Lower leg skin (tissue), 4 donors: ENCODE results near the gene TAF1. TPM values are rescaled to one million over a fixed set of nuclear protein-coding genes. Genes with fewer than 3 reads are reported as not detected.
"Not testable (repeated sequence)": the region's sequence is repeated elsewhere in the genome, so short reads cannot be mapped to it uniquely, and the experiment has no call there.

Source experiments
- DNase-seq, 2 donors: peaks; one replicate each; pipeline ENCODE4 v3.0.0-alpha.2; 2019; ENCODE audit warnings: low spot score in 2 of 2
- H3K4me3 ChIP-seq: fragments of 200-600 bp; sonication (generic); 2 replicates; pipeline ENCODE4 v1.5.1; 2017; ENCODE audit warnings: mild to moderate bottlenecking, low read depth; ENCODE audit not compliant: poor library complexity, severe bottlenecking
- POLR2A ChIP-seq, 2 donors: fragments of 450-650 bp; IDR thresholded peaks; one replicate each; pipeline ENCODE4 v1.6.1; 2016 to 2017; ENCODE audit warnings: antibody characterized with exemption in 2 of 2, mild to moderate bottlenecking in 1 of 2, moderate library complexity in 1 of 2
- WGBS, 2 donors: methylation state at CpG; one replicate each; pipeline ENCODE4 v1.1.5; 2018; 5-methylcytosine and 5-hydroxymethylcytosine counted together
- intact Hi-C: fragments of 100-400 bp; cut with DNase I; formaldehyde crosslinking; loops from one replicate; pipeline ENCODE4 v1.15.0; 2023; ENCODE audit warnings: low total_unique reads
- total RNA-seq, 4 donors: library from RNA; depleted of rRNA; stranded (reverse); fragments of >200 nt; gene quantifications; one replicate each; pipeline ENCODE4 v1.1.0, GENCODE V29; 2016
- TF ChIP-seq, protein P1 (sequence below), 3 donors: fragments of 450-650 bp; IDR thresholded peaks; one replicate each; pipeline ENCODE4 v1.5.1; 2016; ENCODE audit warnings: antibody characterized with exemption in 3 of 3, mild to moderate bottlenecking in 3 of 3, moderate library complexity in 2 of 3

Gene TAF1
- total RNA-seq, 4 donors from 2014 or later: 34.3 to 44.9 (median 38.2) TPM

DNA sequence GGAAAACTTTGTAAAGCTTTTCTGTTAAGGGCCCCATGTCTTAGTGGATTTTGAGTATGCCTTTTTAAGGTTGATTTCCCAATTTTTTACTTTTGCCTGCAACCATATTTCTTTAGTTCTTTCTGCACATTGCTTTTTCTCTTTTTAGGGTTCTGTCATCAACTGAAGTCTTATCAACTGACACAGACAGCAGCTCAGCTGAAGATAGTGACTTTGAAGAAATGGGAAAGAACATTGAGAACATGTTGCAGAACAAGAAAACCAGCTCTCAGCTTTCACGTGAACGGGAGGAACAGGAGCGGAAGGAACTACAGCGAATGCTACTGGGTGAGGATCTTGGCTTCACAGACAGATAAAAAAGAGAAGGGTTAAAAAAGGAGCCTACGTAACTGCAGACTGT, 27.8 kb downstream of the TAF1 start:
- TF ChIP-seq, protein P1, sequence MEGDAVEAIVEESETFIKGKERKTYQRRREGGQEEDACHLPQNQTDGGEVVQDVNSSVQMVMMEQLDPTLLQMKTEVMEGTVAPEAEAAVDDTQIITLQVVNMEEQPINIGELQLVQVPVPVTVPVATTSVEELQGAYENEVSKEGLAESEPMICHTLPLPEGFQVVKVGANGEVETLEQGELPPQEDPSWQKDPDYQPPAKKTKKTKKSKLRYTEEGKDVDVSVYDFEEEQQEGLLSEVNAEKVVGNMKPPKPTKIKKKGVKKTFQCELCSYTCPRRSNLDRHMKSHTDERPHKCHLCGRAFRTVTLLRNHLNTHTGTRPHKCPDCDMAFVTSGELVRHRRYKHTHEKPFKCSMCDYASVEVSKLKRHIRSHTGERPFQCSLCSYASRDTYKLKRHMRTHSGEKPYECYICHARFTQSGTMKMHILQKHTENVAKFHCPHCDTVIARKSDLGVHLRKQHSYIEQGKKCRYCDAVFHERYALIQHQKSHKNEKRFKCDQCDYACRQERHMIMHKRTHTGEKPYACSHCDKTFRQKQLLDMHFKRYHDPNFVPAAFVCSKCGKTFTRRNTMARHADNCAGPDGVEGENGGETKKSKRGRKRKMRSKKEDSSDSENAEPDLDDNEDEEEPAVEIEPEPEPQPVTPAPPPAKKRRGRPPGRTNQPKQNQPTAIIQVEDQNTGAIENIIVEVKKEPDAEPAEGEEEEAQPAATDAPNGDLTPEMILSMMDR (IDR thresholded peaks at IDR 0.05): no peak
- no peak for TF ChIP-seq POLR2A (IDR thresholded peaks at IDR 0.05)
- 92 to 98% methylated on average over 5 of the region's 5 CpGs for WGBS, 2 donors
- intact Hi-C loops: no loop called here
- no peak overlapping the region for H3K4me3 ChIP-seq
- no peak for DNase-seq

DNA sequence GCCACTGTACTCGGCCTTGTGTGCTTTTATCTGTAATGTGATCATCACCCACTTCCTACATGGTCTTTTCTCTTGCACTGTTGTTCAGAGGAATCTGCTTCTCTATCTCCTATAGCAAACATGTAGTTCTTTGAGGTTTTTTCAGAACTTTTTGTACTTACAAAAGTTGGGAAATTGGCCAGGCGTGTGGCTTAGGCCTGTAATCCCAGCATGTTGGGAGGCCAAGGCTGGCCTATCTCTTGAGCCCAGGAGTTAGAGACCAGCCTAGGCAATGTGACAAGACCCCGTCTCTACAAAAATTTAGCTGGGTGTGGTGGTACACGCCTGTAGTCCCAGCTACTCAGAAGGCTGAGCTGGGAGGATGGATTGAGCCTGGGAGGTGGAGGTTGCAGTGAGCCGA, 30.4 kb downstream of the TAF1 start:
- TF ChIP-seq, protein P1 (IDR thresholded peaks at IDR 0.05): no peak
- no peak for TF ChIP-seq POLR2A (IDR thresholded peaks at IDR 0.05)
- DNase-seq: no peak
- intact Hi-C loops: no loop called here
- H3K4me3 ChIP-seq: no peak overlapping the region
- 89 to 92% methylated on average over 5 of the region's 5 CpGs for WGBS, 2 donors

DNA sequence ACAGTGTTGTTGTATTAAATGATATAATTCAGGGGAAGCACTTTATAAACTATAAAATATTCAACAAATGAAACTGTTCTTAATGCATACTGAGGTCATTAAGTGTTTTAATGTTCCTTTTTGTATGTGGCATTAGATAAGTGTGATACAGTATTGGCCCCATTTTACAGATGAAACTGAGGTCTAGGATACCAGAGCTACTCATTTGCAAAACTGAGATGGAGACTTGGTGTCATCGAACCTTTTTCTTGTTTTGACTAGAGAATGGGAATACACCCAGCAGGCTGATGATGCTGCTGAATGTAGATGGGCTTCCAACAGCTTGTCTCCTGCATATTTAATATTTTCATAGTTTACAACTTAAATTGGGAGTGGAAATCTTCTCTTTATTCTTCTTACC, 34.6 kb downstream of the TAF1 start:
- 85 to 88% methylated on average over 1 of the region's 1 CpG for WGBS, 2 donors
- TF ChIP-seq, protein P1 (IDR thresholded peaks at IDR 0.05): no peak
- no peak for TF ChIP-seq POLR2A (IDR thresholded peaks at IDR 0.05)
- no peak for DNase-seq
- no peak overlapping the region for H3K4me3 ChIP-seq
- intact Hi-C loops: no loop called here

DNA sequence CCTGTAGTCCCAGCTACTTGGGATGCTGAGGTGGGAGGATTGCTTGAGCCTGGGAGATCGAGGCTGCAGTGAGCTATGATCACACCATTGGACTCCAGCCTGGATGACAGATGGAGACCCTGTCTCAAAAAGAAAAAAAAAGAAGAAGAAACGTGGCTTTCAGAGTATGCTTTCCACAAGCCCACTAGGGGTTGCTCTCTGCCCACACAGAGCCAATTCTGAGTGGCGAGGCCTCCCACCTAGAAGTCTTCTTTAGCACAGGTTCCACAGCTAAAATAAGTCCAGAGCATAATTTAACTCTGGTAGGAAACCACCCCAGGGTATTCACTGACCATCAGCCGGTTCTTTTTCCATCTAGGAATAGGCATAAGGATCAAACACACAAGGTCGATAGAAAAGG, 50.1 kb downstream of the TAF1 start:
- DNase-seq, H3K4me3 ChIP-seq, intact Hi-C loops: not testable (repeated sequence)
- 48% methylated on average over 3 of the region's 5 CpGs; no CpG with 5 or more reads in 1 of the 2 donors for WGBS, 2 donors

DNA sequence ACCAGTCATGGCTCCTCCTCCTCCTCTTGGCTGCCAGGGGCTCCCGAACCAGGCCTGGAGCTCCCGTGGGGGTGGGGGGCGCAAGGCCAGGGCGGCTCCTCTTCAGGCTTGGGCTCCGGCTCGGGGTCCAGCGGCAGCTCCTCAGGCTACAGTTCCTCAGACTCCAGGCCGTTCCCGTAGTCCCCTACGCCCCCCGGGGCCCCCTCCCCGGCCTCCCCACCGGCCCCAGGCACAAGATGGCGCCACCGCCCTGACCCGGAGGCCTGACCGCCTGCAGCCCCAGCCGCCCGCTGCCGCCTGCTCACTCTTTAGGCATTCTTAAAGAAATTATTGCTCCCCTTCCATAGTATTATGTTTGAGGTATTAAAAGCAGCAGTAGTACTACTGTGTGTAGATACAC, 54.5 kb downstream of the TAF1 start:
- no peak for DNase-seq
- 79 to 99% methylated on average over 13 to 20 of the region's 20 CpGs for WGBS, 2 donors
- intact Hi-C loops: no loop called here
- H3K4me3 ChIP-seq: no peak overlapping the region
- no peak for TF ChIP-seq POLR2A (IDR thresholded peaks at IDR 0.05)
- TF ChIP-seq, protein P1 (IDR thresholded peaks at IDR 0.05): no peak

DNA sequence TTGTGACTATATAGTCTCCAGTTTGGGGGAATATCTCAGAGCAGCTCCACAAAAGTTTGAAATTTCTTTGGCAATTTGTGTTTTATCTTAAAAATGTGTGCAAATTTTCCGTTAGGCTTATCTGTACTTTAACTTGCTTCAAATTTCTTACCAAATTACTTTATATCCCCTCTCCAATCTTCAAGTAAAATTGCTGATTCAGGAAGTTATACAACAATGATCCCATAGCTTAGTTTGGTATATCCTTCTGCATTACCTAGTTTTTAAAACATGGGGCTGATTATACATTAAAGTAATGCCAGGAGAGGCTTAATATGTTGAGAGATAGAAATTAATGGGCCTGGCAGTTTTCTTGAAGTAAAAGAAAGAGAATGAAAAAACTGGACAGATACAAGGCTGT, 66.6 kb downstream of the TAF1 start:
- no peak for TF ChIP-seq POLR2A (IDR thresholded peaks at IDR 0.05)
- WGBS, 2 donors: 76 to 97% methylated on average over 1 of the region's 1 CpG
- DNase-seq: no peak
- no peak overlapping the region for H3K4me3 ChIP-seq
- intact Hi-C loops: no loop called here

DNA sequence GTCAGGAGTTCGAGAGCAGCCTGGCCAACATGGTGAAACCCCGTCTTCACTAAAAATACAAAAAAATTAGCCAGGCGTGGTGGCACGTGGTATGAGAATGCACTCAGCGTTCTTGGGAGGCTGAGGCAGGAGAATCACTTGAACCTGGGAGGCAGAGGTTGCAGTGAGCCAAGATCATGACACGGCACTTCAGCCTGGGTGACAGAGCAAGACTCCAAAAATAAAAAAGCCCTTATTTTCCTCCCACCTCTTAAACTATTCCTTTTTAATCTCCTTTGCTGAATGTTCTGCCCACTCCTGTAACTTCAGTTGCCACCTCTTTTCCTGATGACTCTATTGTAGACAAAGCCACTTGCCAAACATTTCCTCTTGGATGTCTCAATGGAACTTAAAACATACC, 72.6 kb downstream of the TAF1 start:
- intact Hi-C loops: no loop called here

More for the DNA sequence above, 72.6 kb downstream of the TAF1 start:
- 87 to 97% methylated on average over 6 of the region's 6 CpGs for WGBS, 2 donors
- H3K4me3 ChIP-seq: no peak overlapping the region
- no peak for DNase-seq
- no peak for TF ChIP-seq POLR2A (IDR thresholded peaks at IDR 0.05)
- TF ChIP-seq, protein P1 (IDR thresholded peaks at IDR 0.05): no peak
